MM.1S (cell line): ENCODE measurements around the gene RNF149.
"Not testable (repeated sequence)": the region's sequence is repeated elsewhere in the genome, so short reads cannot be mapped to it uniquely, and the experiment has no call there.

ENCODE experiments used
- EZH2 ChIP-seq: fragments of 300-600 bp; sonication (generic); optimal IDR thresholded peaks from 2 replicates; pipeline ENCODE3; 2017; ENCODE audit warnings: low read depth, mild to moderate bottlenecking, antibody characterized with exemption, low read length, mixed read lengths
- EZH2phosphoT487 ChIP-seq: fragments of 300-600 bp; sonication (generic); IDR thresholded peaks from 2 replicates; pipeline ENCODE4 v1.6.1; 2018; ENCODE audit warnings: antibody characterized with exemption, low read length
- TF ChIP-seq, protein P1 (sequence below): fragments of 300-600 bp; sonication (generic); IDR thresholded peaks from 2 replicates; pipeline ENCODE4 v1.5.1; 2016; ENCODE audit warnings: antibody characterized with exemption, low read length, mixed read lengths

DNA sequence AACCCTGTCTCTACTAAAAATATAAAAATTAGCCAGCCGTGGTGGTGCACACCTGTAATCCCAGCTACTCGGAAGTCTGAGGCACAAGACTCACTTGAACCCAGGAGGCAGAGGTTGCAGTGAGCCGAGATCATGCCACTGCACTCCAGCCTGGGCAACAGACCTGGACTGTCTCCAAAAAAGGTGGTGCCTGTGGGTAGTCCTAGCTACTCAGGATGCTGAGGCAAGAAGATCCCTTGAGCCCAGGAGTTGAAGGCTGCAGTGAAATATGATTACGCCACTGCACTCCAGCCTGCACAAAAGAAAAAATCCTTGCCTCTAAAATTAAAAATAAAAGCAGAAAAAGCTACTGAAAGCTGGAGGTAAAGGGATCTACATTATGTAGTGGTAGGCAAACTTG is 44.1 kb upstream of the RNF149 start:
- TF ChIP-seq, protein P1, sequence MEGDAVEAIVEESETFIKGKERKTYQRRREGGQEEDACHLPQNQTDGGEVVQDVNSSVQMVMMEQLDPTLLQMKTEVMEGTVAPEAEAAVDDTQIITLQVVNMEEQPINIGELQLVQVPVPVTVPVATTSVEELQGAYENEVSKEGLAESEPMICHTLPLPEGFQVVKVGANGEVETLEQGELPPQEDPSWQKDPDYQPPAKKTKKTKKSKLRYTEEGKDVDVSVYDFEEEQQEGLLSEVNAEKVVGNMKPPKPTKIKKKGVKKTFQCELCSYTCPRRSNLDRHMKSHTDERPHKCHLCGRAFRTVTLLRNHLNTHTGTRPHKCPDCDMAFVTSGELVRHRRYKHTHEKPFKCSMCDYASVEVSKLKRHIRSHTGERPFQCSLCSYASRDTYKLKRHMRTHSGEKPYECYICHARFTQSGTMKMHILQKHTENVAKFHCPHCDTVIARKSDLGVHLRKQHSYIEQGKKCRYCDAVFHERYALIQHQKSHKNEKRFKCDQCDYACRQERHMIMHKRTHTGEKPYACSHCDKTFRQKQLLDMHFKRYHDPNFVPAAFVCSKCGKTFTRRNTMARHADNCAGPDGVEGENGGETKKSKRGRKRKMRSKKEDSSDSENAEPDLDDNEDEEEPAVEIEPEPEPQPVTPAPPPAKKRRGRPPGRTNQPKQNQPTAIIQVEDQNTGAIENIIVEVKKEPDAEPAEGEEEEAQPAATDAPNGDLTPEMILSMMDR, result not testable (repeated sequence)
- not testable (repeated sequence) for TF ChIP-seq EZH2phosphoT487, EZH2
